HEK293T (cell line): Measurements from ENCODE around the gene PRKAR1B.

Experiments used
- CTCF ChIA-PET: fragments of 350-600 bp; formaldehyde crosslinking; extraction: SDS; loops from one replicate; lab custom pipeline; 2021; ENCODE audit warnings: antibody characterized with exemption, inconsistent platforms; lab: Yijun Ruan, JAX
- POLR2A ChIA-PET: fragments of 350-600 bp; formaldehyde crosslinking; extraction: SDS; loops from one replicate; lab custom pipeline; 2020; ENCODE audit warnings: antibody characterized with exemption, inconsistent platforms; lab: Yijun Ruan, JAX
- DNase-seq: peaks from one replicate; pipeline ENCODE4 v3.0.0; 2012; ENCODE audit warnings: mixed read lengths; ENCODE audit errors: extremely low spot score
- ARNT ChIP-seq: fragments of 450-650 bp; IDR thresholded peaks from 2 replicates; pipeline ENCODE4 v1.6.1; 2017; ENCODE audit warnings: mild to moderate bottlenecking
- BHLHE40 ChIP-seq: fragments of 450-650 bp; IDR thresholded peaks from 2 replicates; pipeline ENCODE4 v1.6.1; 2016; ENCODE audit warnings: mild to moderate bottlenecking, moderate library complexity, borderline replicate concordance
- CTBP1 ChIP-seq: fragments of 450-650 bp; IDR thresholded peaks from 2 replicates; pipeline ENCODE4 v1.6.1; 2016; ENCODE audit warnings: borderline replicate concordance
- ELF4 ChIP-seq: fragments of 450-650 bp; IDR thresholded peaks from 2 replicates; pipeline ENCODE4 v1.6.1; 2017; ENCODE audit warnings: antibody characterized with exemption
- FOXA1 ChIP-seq: fragments of 450-650 bp; IDR thresholded peaks from 2 replicates; pipeline ENCODE4 v1.6.1; 2016; ENCODE audit warnings: mild to moderate bottlenecking
- FOXK2 ChIP-seq: fragments of 450-650 bp; IDR thresholded peaks from 2 replicates; pipeline ENCODE4 v1.6.1; 2016; ENCODE audit warnings: mild to moderate bottlenecking
- FOXM1 ChIP-seq: fragments of 450-650 bp; IDR thresholded peaks from 2 replicates; pipeline ENCODE4 v1.6.1; 2017; ENCODE audit warnings: mild to moderate bottlenecking, borderline replicate concordance
- HDGF ChIP-seq: fragments of 450-650 bp; IDR thresholded peaks from 2 replicates; pipeline ENCODE4 v1.6.1; 2017; ENCODE audit warnings: antibody characterized with exemption, borderline replicate concordance
- L3MBTL2 ChIP-seq: fragments of 450-650 bp; conservative IDR thresholded peaks from 2 replicates; pipeline ENCODE4 v1.6.1; 2016; ENCODE audit warnings: mild to moderate bottlenecking
- LEF1 ChIP-seq: fragments of 450-650 bp; IDR thresholded peaks from 2 replicates; pipeline ENCODE4 v1.6.1; 2017; ENCODE audit warnings: mild to moderate bottlenecking, borderline replicate concordance
- NFRKB ChIP-seq: fragments of 450-650 bp; IDR thresholded peaks from 2 replicates; pipeline ENCODE4 v1.6.1; 2016; ENCODE audit warnings: mild to moderate bottlenecking, moderate library complexity
- SP1 ChIP-seq: fragments of 450-650 bp; IDR thresholded peaks from 2 replicates; pipeline ENCODE4 v1.6.1; 2017
- SUZ12 ChIP-seq: fragments of 450-650 bp; IDR thresholded peaks from 2 replicates; pipeline ENCODE4 v1.6.1; 2016; ENCODE audit warnings: mild to moderate bottlenecking
- TARDBP ChIP-seq: fragments of 450-650 bp; IDR thresholded peaks from 2 replicates; pipeline ENCODE4 v1.6.1; 2016
- ZNF384 ChIP-seq: fragments of 450-650 bp; IDR thresholded peaks from 2 replicates; pipeline ENCODE4 v1.6.1; 2016
- TF ChIP-seq, protein P1 (sequence below): fragments of 450-650 bp; IDR thresholded peaks from 2 replicates; pipeline ENCODE4 v1.6.1; 2016

PRKAR1B gene

GRCh38 chr7:543501-544337 lies 183.4 kb downstream of the PRKAR1B start:
- CTCF ChIA-PET = no interaction called here
- TF ChIP-seq, protein P1, sequence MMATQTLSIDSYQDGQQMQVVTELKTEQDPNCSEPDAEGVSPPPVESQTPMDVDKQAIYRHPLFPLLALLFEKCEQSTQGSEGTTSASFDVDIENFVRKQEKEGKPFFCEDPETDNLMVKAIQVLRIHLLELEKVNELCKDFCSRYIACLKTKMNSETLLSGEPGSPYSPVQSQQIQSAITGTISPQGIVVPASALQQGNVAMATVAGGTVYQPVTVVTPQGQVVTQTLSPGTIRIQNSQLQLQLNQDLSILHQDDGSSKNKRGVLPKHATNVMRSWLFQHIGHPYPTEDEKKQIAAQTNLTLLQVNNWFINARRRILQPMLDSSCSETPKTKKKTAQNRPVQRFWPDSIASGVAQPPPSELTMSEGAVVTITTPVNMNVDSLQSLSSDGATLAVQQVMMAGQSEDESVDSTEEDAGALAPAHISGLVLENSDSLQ = no peak
- no peak for TF ChIP-seq ZNF384

GRCh38 chr7:542713-543500 lies 184.2 kb downstream of the PRKAR1B start:
- ChIA-PET POLR2A (no interaction called here), CTCF (no interaction called here)
- DNase-seq = no peak
- TF ChIP-seq LEF1 = no peak
- TF ChIP-seq FOXM1 = no peak
- TF ChIP-seq CTBP1 = no peak
- no peak for TF ChIP-seq SUZ12
- no peak for TF ChIP-seq BHLHE40
- no peak for TF ChIP-seq SP1
- TF ChIP-seq FOXK2 = no peak
- no peak for TF ChIP-seq L3MBTL2
- TF ChIP-seq, protein P1 = no peak
- TF ChIP-seq TARDBP = no peak
- no peak for TF ChIP-seq ZNF384
- TF ChIP-seq NFRKB = no peak
- TF ChIP-seq ELF4 = no peak
- no peak for TF ChIP-seq HDGF
- TF ChIP-seq ARNT = no peak
- TF ChIP-seq FOXA1 = no peak

More at GRCh38 chr7:543501-544337, 183.4 kb downstream of the PRKAR1B start:
- POLR2A ChIA-PET = no interaction called here
- DNase-seq = no peak

GRCh38 chr7:542131-542712 lies 184.9 kb downstream of the PRKAR1B start:
- no peak for DNase-seq
- POLR2A ChIA-PET = no interaction called here
- TF ChIP-seq L3MBTL2 (no peak), ARNT (no peak), FOXK2 (no peak), FOXM1 (no peak), FOXA1 (no peak), BHLHE40 (no peak), SP1 (no peak), ELF4 (no peak)
- CTCF ChIA-PET = no interaction called here

DNA sequence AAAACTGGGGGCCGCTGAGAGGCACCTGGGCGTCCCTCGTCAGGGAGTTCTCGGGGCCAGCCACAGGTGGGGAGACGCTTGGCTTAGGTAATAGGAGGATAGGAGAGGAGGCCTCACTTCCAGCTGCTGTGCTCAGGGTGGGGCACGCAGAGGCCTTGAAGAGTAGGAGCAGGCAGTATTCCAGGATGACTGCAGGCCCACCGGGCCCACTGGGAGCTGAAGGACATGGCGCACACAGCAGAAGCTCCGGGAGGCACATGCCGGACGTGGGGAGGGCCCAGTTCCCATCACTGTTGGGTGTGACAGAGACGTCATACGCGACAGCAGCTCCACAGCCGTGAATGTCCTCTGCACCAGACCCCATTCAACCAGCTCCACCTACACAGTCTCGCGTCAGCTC lies 185.4 kb downstream of the PRKAR1B start:
- no peak for TF ChIP-seq NFRKB
- no peak for TF ChIP-seq BHLHE40
- no peak for TF ChIP-seq SP1
- TF ChIP-seq ELF4 = no peak
- CTCF ChIA-PET = no interaction called here
- POLR2A ChIA-PET = no interaction called here
- no peak for DNase-seq

DNA sequence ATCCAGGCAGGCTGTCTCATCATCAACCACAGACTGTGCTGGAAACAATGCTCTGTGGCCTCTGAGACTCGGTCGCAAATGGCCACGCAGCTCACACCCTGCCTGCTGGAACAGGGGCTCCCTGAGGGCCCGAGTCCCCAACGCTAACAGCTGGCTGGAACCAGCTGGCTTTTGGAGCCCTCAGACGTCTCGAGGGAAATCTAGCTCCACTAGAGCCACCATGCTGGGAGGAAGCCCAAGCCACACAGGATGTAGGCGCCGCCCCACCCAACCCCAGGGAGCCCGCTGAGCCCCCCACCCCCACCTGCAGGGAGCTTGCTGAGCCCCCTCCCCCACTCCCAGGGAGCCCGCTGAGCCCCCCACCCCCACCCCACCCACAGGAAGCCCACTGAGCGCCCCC lies 186.1 kb downstream of the PRKAR1B start:
- TF ChIP-seq NFRKB (no peak), ARNT (no peak), TARDBP (no peak), FOXA1 (no peak), SP1 (no peak), FOXK2 (no peak), HDGF (no peak), CTBP1 (no peak), ZNF384 (no peak), LEF1 (no peak), L3MBTL2 (no peak)
- TF ChIP-seq, protein P1 = no peak
- ChIA-PET CTCF (no interaction called here), POLR2A (no interaction called here)
- no peak for DNase-seq

GRCh38 chr7:540579-540978 lies 186.5 kb downstream of the PRKAR1B start:
- ChIA-PET CTCF (no interaction called here), POLR2A (no interaction called here)
- TF ChIP-seq ELF4 (no peak), TARDBP (no peak)
- DNase-seq = no peak
